Measurements from ENCODE around the gene SEPTIN3. TPM values are rescaled to one million over a fixed set of nuclear protein-coding genes. Genes with fewer than 3 reads are reported as not detected.

Gene SEPTIN3
- total RNA-seq, 6 donors from 2014 or later: 0.79 to 1.6 (median 1.3) TPM

GRCh38 chr22:41966607-41967240 lies 2.5 kb upstream of the SEPTIN3 start:
- no peaks in the 10 kb centered on the region for H3K36me3 ChIP-seq
- TF ChIP-seq CTCF (IDR thresholded peaks at IDR 0.05): peak in 5 of 6 experiments; percentile 24 to 48 (median 29)
- TF ChIP-seq POLR2AphosphoS5 (IDR thresholded peaks at IDR 0.05): no peak
- no peaks in the 10 kb centered on the region for H3K27me3 ChIP-seq
- DNase-seq (peak in 1 of 2 donors; percentile 48), ATAC-seq (ENCODE audit: low FRiP score in 2 of 2) (peak in 1 of 2 donors; percentile 34)
- H3K4me1 ChIP-seq: peaks cover 0 to 17% (median 4%) of the 10 kb centered on the region in 4 donors
- H3K4me3 ChIP-seq: no peak overlapping the region
- H3K27ac ChIP-seq: no peak overlapping the region
- 45 to 48% methylated on average over 8 of the region's 8 CpGs for WGBS, 2 donors
- H3K9me3 ChIP-seq: no peaks in the 10 kb centered on the region

- no peaks in the 10 kb centered on the region for H3K27me3 ChIP-seq
- H3K27ac ChIP-seq: no peak overlapping the region
- no peaks in the 10 kb centered on the region for H3K9me3 ChIP-seq
- peaks cover 0 to 13% (median 4%) of the 10 kb centered on the region in 4 donors for H3K4me1 ChIP-seq
- DNase-seq (no peak), ATAC-seq (ENCODE audit: low FRiP score in 2 of 2) (no peak)
- 39 to 49% methylated on average over 9 of the region's 9 CpGs for WGBS, 2 donors
- H3K4me3 ChIP-seq: no peak overlapping the region
- TF ChIP-seq CTCF (IDR thresholded peaks at IDR 0.05): no peak
- no peak for TF ChIP-seq EP300 (IDR thresholded peaks at IDR 0.05)
- H3K36me3 ChIP-seq: no peaks in the 10 kb centered on the region
Measured at GRCh38 chr22:41968601-41969000, 642 bp upstream of the SEPTIN3 start.

GRCh38 chr22:41970601-41971000 lies 1.4 kb downstream of the SEPTIN3 start:
- ATAC-seq (ENCODE audit: low FRiP score in 2 of 2) (no peak), DNase-seq (no peak)
- Histone ChIP-seq H3K27me3 (peaks cover 0 to 3% (median 0%) of the 10 kb centered on the region in 4 donors), H3K4me1 (peaks cover 0 to 9% (median 0%) of the 10 kb centered on the region in 4 donors), H3K4me3 (no peak overlapping the region), H3K27ac (no peak overlapping the region), H3K9me3 (no peaks in the 10 kb centered on the region), H3K36me3 (no peaks in the 10 kb centered on the region)
- WGBS, 2 donors: 80 to 100% methylated on average over 2 of the region's 2 CpGs
- no peak for TF ChIP-seq POLR2AphosphoS5 (IDR thresholded peaks at IDR 0.05)
- TF ChIP-seq EP300 (IDR thresholded peaks at IDR 0.05): no peak
- TF ChIP-seq CTCF (IDR thresholded peaks at IDR 0.05): no peak
- TF ChIP-seq POLR2A (IDR thresholded peaks at IDR 0.05): no peak

- no peak for DNase-seq
- Histone ChIP-seq H3K4me1 (peaks cover 2 to 16% (median 5%) of the 10 kb centered on the region in 4 donors), H3K9me3 (no peaks in the 10 kb centered on the region), H3K27ac (no peak overlapping the region), H3K4me3 (no peak overlapping the region), H3K36me3 (no peaks in the 10 kb centered on the region), H3K27me3 (peaks cover 0 to 10% (median 4%) of the 10 kb centered on the region in 4 donors)
- no peak for ATAC-seq (ENCODE audit: low FRiP score in 2 of 2)
- WGBS, 2 donors: 91 to 96% methylated on average over 7 to 10 of the region's 11 CpGs
- TF ChIP-seq POLR2AphosphoS5 (IDR thresholded peaks at IDR 0.05) (no peak), EP300 (IDR thresholded peaks at IDR 0.05) (no peak), CTCF (IDR thresholded peaks at IDR 0.05) (no peak), POLR2A (IDR thresholded peaks at IDR 0.05) (no peak)
Measured at GRCh38 chr22:41971431-41971830, 2.2 kb downstream of the SEPTIN3 start.

GRCh38 chr22:41974691-41975290 lies 5.5 kb downstream of the SEPTIN3 start:
- 52 to 63% methylated on average over 10 of the region's 10 CpGs for WGBS, 2 donors
- H3K36me3 ChIP-seq: no peaks in the 10 kb centered on the region
- H3K27ac ChIP-seq: no peak overlapping the region
- H3K4me3 ChIP-seq: no peak overlapping the region
- H3K4me1 ChIP-seq: peaks cover 9 to 16% (median 11%) of the 10 kb centered on the region in 4 donors
- no peak for TF ChIP-seq POLR2AphosphoS5 (IDR thresholded peaks at IDR 0.05)
- TF ChIP-seq POLR2A (IDR thresholded peaks at IDR 0.05): no peak
- TF ChIP-seq CTCF (IDR thresholded peaks at IDR 0.05): no peak
- TF ChIP-seq EP300 (IDR thresholded peaks at IDR 0.05): no peak
- no peaks in the 10 kb centered on the region for H3K9me3 ChIP-seq
- no peak for ATAC-seq (ENCODE audit: low FRiP score in 2 of 2)
- peaks cover 0 to 18% (median 12%) of the 10 kb centered on the region in 4 donors for H3K27me3 ChIP-seq
- no peak for DNase-seq

Data from upper lobe of left lung (tissue), 6 donors.